Smooth muscle cell (in vitro differentiated cells): Measurements from ENCODE around the gene CENPT. TPM values are rescaled to one million over a fixed set of nuclear protein-coding genes. Genes with fewer than 3 reads are reported as not detected.
"Not testable (repeated sequence)": the region's sequence is repeated elsewhere in the genome, so short reads cannot be mapped to it uniquely, and the experiment has no call there.

Source experiments
- DNase-seq: peaks from one replicate; lab custom pipeline; 2025; ENCODE audit not compliant: unreplicated experiment; lab: John Stamatoyannopoulos, UW
- H2AFZ ChIP-seq: fragments of 200-600 bp; sonication (generic); 2 replicates; pipeline ENCODE4 v1.6.0; 2016; ENCODE audit warnings: antibody characterized with exemption, low read depth, mild to moderate bottlenecking
- H3F3A ChIP-seq: fragments of 200-600 bp; sonication (generic); 2 replicates; pipeline ENCODE4 v1.6.0; 2017; ENCODE audit warnings: antibody characterized with exemption, low read depth
- H3K27ac ChIP-seq: fragments of 200-600 bp; sonication (generic); 2 replicates; pipeline ENCODE4 v1.5.1; 2016; ENCODE audit warnings: low read depth, mild to moderate bottlenecking
- H3K27me3 ChIP-seq: fragments of 200-600 bp; sonication (generic); 2 replicates; pipeline ENCODE4 v1.6.1; 2016; ENCODE audit warnings: low read depth, mild to moderate bottlenecking
- H3K36me3 ChIP-seq: fragments of 200-600 bp; sonication (generic); 2 replicates; pipeline ENCODE4 v1.5.1; 2016; ENCODE audit warnings: low read depth
- H3K4me1 ChIP-seq: fragments of 200-600 bp; sonication (generic); 2 replicates; pipeline ENCODE4 v1.5.1; 2016; ENCODE audit warnings: low read depth
- H3K4me2 ChIP-seq: fragments of 200-600 bp; sonication (generic); 2 replicates; pipeline ENCODE4 v1.6.0; 2016; ENCODE audit warnings: mild to moderate bottlenecking
- H3K4me3 ChIP-seq: fragments of 200-600 bp; sonication (generic); 2 replicates; pipeline ENCODE4 v1.5.1; 2016; ENCODE audit warnings: mild to moderate bottlenecking
- H3K79me2 ChIP-seq: fragments of 200-600 bp; sonication (generic); 2 replicates; pipeline ENCODE4 v1.6.0; 2016; ENCODE audit warnings: low read depth, mild to moderate bottlenecking
- H3K9ac ChIP-seq: fragments of 200-600 bp; sonication (generic); 2 replicates; pipeline ENCODE4 v1.6.0; 2016; ENCODE audit warnings: low read depth
- H3K9me3 ChIP-seq: fragments of 200-600 bp; sonication (generic); replicated peaks from 2 replicates; pipeline ENCODE4 v1.5.1; 2016; ENCODE audit warnings: low read depth
- H4K20me1 ChIP-seq: fragments of 200-600 bp; sonication (generic); 2 replicates; pipeline ENCODE4 v1.6.0; 2016; ENCODE audit warnings: low read depth
- WGBS: methylation state at CpG from one replicate; pipeline ENCODE4 v1.1.7; 2016; ENCODE audit warnings: low lambda C conversion rate; 5-methylcytosine and 5-hydroxymethylcytosine counted together
- polyA plus RNA-seq: library from polyadenylated mRNA; unstranded; fragments of >200 nt; fragmentation: Nextera tagmentation; extraction: Ambion mirVana; gene quantifications from 2 replicates; pipeline ENCODE4 v1.2.1, GENCODE V29; 2016
- total RNA-seq: library from RNA; depleted of rRNA; stranded (reverse); fragments of >200 nt; gene quantifications from 2 replicates; pipeline ENCODE4 v1.2.3, GENCODE V29; 2014
- TF ChIP-seq, protein P1 (sequence below): fragments of 200-600 bp; sonication (generic); IDR thresholded peaks from 2 replicates; pipeline ENCODE4 v1.5.1; 2017; ENCODE audit warnings: borderline replicate concordance, mild to moderate bottlenecking, antibody characterized with exemption; ENCODE audit not compliant: insufficient read depth, poor library complexity, severe bottlenecking

The CENPT gene
- total and polyA plus RNA-seq, 2 experiments from 2014 or later: 47.0 to 65.8 TPM

GRCh38 chr16:67864594-67864993, 17.1 kb upstream of the CENPT start:
- H2AFZ ChIP-seq: no peak overlapping the region
- H3K4me3 ChIP-seq: no peak overlapping the region
- H3K9ac ChIP-seq: no peak overlapping the region
- H3K4me2 ChIP-seq: no peak overlapping the region
- H3K9me3 ChIP-seq: no peaks in the 10 kb centered on the region
- no peak for DNase-seq
- no peaks in the 10 kb centered on the region for H3K4me1 ChIP-seq
- peaks cover 7% of the 10 kb centered on the region for H3F3A ChIP-seq
- peaks cover 77% of the 10 kb centered on the region for H3K79me2 ChIP-seq
- H3K27me3 ChIP-seq: no peaks in the 10 kb centered on the region
- H3K36me3 ChIP-seq: no peaks in the 10 kb centered on the region
- H4K20me1 ChIP-seq: peaks cover 81% of the 10 kb centered on the region
- WGBS: 97% methylated on average over 2 of the region's 2 CpGs
- TF ChIP-seq, protein P1, sequence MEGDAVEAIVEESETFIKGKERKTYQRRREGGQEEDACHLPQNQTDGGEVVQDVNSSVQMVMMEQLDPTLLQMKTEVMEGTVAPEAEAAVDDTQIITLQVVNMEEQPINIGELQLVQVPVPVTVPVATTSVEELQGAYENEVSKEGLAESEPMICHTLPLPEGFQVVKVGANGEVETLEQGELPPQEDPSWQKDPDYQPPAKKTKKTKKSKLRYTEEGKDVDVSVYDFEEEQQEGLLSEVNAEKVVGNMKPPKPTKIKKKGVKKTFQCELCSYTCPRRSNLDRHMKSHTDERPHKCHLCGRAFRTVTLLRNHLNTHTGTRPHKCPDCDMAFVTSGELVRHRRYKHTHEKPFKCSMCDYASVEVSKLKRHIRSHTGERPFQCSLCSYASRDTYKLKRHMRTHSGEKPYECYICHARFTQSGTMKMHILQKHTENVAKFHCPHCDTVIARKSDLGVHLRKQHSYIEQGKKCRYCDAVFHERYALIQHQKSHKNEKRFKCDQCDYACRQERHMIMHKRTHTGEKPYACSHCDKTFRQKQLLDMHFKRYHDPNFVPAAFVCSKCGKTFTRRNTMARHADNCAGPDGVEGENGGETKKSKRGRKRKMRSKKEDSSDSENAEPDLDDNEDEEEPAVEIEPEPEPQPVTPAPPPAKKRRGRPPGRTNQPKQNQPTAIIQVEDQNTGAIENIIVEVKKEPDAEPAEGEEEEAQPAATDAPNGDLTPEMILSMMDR: no peak
- no peak overlapping the region for H3K27ac ChIP-seq

DNA sequence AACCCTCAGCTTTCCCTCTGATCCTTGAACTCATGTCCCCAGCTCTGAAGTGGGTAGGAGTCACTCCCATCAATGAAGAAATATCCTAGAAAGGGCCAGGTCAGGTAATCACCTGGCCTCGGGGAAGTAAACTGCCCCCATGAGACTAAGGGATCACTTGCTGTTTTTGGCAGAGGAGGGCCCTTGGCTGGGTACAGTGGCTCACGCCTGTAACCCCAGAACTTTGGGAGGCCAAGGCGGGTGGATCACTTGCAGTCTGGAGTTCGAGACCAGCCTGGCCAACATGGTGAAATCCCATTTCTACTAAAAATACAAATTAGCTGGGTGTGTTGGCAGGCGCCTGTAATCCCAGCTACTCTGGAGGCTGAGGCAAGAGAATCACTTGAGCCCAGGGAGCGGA, 16.6 kb upstream of the CENPT start:
- H3K4me1 ChIP-seq, H3K9ac ChIP-seq, H3K9me3 ChIP-seq, H2AFZ ChIP-seq, H3K36me3 ChIP-seq, H3K4me3 ChIP-seq, DNase-seq, H3K27me3 ChIP-seq, H3K4me2 ChIP-seq, H3F3A ChIP-seq: not testable (repeated sequence)
- peaks cover 86% of the 10 kb centered on the region for H4K20me1 ChIP-seq
- WGBS: 96% methylated on average over 5 of the region's 6 CpGs
- H3K79me2 ChIP-seq: peaks cover 82% of the 10 kb centered on the region
- peak overlapping the region; percentile 88 for H3K27ac ChIP-seq

DNA sequence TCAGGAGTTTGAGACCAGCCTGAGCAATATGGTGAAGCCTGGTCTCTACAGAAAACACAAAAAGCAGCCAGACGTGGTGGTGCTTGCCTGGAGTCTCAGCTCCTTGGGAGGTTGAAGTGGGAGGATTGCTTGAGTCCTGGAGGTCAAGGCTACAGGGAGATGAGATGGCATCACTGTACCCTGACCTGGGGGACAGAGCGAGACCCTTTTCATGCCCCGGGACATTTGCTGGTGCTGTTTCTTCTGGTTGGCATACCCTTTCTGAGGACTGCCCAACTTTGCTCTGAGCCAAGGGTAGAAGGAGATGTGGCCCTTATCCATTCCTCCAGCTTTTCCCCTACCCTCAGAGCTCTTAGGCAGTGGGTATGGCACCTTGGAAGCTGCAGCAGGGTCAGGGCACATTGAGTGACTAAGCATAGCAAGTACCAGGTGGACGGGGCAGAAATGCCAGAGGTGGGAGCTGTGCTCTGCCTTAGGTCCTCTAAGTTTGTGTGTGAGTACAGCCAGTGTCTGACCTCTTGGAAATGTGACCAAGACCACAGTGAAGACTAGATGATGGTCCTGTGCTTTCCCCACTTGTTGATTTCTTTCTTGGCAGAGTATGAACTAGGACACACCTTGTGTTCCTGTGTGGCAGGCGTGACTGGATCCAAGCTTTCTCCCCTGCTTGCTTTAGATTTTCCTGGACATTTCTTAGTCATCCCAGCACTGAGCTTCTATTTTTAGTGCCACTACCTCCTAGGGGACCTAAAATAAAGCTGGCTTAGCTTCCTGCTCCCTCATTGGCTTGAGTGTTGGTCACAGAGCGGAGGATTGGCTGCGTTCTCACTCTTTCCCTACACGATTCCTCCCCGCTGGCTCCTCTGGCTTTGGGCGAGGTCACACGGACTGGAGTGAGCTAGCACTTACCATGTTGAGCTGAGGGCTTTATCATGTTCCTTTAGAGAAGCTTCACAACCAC, 15.4 kb upstream of the CENPT start:
- peaks cover 94% of the 10 kb centered on the region for H4K20me1 ChIP-seq
- H2AFZ ChIP-seq: no peak overlapping the region
- H3K9me3 ChIP-seq: no peaks in the 10 kb centered on the region
- H3K79me2 ChIP-seq: peaks cover 94% of the 10 kb centered on the region
- WGBS: 76% methylated on average over 11 of the region's 11 CpGs
- peaks cover 6% of the 10 kb centered on the region for H3F3A ChIP-seq
- TF ChIP-seq, protein P1: no peak
- no peaks in the 10 kb centered on the region for H3K4me1 ChIP-seq
- H3K9ac ChIP-seq: peak overlapping the region; percentile 58
- no peak overlapping the region for H3K4me3 ChIP-seq
- no peaks in the 10 kb centered on the region for H3K36me3 ChIP-seq
- DNase-seq: no peak
- peak overlapping the region; percentile 88 for H3K27ac ChIP-seq
- H3K27me3 ChIP-seq: no peaks in the 10 kb centered on the region
- H3K4me2 ChIP-seq: no peak overlapping the region

DNA sequence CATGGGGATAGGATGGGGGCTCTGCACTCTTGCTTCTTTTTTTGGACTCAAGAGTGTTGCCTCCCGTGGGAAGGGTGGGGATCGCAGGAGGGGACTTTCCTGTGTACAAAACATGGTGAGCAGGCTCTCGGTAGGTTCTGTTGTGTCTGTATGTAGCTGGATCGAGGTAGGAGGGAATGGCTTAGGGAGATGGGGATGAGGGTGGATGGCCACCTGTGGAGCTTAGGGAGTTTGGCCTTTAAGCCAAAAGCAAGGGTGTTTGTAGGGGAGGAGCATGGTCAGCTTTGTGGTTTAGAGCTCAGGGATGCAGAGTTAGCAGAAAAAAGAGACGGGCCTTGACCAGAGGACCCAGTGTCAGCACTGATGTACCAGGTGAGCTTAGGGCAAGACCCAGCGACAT, 14.4 kb upstream of the CENPT start:
- 93% methylated on average over 6 of the region's 6 CpGs for WGBS
- TF ChIP-seq, protein P1: no peak
- Histone ChIP-seq H2AFZ (no peak overlapping the region), H3K27ac (peak overlapping the region; percentile 88), H3K79me2 (peaks cover 95% of the 10 kb centered on the region), H3K4me3 (no peak overlapping the region), H3K36me3 (no peaks in the 10 kb centered on the region), H4K20me1 (peaks cover 95% of the 10 kb centered on the region), H3K4me2 (no peak overlapping the region), H3K9ac (peak overlapping the region; percentile 4), H3F3A (no peaks in the 10 kb centered on the region), H3K9me3 (no peaks in the 10 kb centered on the region), H3K4me1 (no peaks in the 10 kb centered on the region), H3K27me3 (no peaks in the 10 kb centered on the region)
- no peak for DNase-seq
